ENCODE data around the gene SPACA4.
A peak's percentile ranks its signal among the peaks of the same experiment; 100 is the strongest.
"Not testable (repeated sequence)": the region's sequence is repeated elsewhere in the genome, so short reads cannot be mapped to it uniquely, and the experiment has no call there.

Gene SPACA4

DNA sequence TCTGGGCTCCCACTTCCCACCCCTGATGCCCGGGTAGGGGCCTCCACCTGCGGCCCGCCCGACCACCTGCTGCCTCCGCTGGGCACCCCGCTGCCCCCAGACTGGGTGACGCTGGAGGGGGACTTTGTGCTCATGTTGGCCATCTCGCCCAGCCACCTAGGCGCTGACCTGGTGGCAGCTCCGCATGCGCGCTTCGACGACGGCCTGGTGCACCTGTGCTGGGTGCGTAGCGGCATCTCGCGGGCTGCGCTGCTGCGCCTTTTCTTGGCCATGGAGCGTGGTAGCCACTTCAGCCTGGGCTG, 22.7 kb downstream of the SPACA4 start:
- no peak overlapping the region for H3K4me3 ChIP-seq (ENCODE audit: low read depth, low read length)
- DNase-seq (ENCODE audit: low read depth) = no peak
- in situ Hi-C loops (cut with HindIII; ENCODE audit: low sequenced_read_pairs) = no loop called here
- TF ChIP-seq, protein P1, sequence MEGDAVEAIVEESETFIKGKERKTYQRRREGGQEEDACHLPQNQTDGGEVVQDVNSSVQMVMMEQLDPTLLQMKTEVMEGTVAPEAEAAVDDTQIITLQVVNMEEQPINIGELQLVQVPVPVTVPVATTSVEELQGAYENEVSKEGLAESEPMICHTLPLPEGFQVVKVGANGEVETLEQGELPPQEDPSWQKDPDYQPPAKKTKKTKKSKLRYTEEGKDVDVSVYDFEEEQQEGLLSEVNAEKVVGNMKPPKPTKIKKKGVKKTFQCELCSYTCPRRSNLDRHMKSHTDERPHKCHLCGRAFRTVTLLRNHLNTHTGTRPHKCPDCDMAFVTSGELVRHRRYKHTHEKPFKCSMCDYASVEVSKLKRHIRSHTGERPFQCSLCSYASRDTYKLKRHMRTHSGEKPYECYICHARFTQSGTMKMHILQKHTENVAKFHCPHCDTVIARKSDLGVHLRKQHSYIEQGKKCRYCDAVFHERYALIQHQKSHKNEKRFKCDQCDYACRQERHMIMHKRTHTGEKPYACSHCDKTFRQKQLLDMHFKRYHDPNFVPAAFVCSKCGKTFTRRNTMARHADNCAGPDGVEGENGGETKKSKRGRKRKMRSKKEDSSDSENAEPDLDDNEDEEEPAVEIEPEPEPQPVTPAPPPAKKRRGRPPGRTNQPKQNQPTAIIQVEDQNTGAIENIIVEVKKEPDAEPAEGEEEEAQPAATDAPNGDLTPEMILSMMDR (IDR thresholded peaks at IDR 0.05; ENCODE audit: low read depth, low read length, missing control alignments) = no peak

DNA sequence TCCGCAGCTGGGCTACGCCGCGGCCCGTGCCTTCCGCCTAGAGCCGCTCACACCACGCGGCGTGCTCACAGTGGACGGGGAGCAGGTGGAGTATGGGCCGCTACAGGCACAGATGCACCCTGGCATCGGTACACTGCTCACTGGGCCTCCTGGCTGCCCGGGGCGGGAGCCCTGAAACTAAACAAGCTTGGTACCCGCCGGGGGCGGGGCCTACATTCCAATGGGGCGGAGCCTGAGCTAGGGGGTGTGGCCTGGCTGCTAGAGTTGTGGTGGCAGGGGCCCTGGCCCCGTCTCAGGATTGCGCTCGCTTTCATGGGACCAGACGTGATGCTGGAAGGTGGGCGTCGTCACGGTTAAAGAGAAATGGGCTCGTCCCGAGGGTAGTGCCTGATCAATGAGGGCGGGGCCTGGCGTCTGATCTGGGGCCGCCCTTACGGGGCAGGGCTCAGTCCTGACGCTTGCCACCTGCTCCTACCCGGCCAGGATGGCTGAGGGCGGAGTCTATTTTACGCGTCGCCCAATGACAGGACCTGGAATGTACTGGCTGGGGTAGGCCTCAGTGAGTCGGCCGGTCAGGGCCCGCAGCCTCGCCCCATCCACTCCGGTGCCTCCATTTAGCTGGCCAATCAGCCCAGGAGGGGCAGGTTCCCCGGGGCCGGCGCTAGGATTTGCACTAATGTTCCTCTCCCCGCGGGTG, 23.2 kb downstream of the SPACA4 start:
- no peak for DNase-seq (ENCODE audit: low read depth)
- in situ Hi-C loops (cut with HindIII; ENCODE audit: low sequenced_read_pairs) = no loop called here
- TF ChIP-seq, protein P1 (IDR thresholded peaks at IDR 0.05; ENCODE audit: low read depth, low read length, missing control alignments) = no peak
- H3K4me3 ChIP-seq (ENCODE audit: low read depth, low read length) = no peak overlapping the region

DNA sequence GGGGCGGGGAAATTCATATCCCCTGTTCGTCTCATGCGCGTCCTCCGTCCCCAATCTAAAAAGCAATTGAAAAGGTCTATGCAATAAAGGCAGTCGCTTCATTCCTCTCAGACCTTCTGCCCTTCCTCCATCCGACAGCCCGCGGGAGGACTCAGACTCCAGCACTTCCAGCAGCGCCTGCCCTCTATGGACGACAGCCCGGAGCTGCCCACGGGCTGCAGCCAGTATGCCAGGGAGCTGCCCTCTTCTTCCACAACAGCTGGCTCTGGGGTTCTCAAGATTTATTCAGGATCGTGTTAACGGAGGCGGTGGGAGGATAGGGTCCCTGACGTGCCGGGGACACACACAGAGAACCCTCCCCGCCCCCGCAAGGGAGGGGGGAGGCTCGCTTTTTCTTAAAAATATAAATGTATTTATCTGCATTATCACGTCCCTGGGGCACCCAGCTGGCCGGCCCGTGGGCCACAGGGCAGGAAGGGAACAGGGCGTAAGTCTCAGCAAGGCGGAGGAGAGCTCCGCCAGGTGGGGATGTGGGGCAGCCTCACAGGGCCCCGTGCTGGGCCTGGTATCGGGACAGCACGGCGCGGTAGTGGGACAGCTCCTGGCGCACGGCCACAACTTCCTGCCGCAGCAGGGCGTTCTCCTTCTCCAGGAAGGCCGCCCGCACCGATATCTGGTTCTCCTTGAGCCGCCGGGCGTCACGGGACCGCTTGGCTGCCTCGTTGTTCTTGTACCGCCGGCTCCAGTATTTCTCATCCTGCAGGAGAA, 23.9 kb downstream of the SPACA4 start:
- no peak overlapping the region for H3K4me3 ChIP-seq (ENCODE audit: low read depth, low read length)
- TF ChIP-seq, protein P1 (IDR thresholded peaks at IDR 0.05; ENCODE audit: low read depth, low read length, missing control alignments) = peak; percentile 21
- in situ Hi-C loops (cut with HindIII; ENCODE audit: low sequenced_read_pairs) = no loop called here
- no peak for DNase-seq (ENCODE audit: low read depth)

DNA sequence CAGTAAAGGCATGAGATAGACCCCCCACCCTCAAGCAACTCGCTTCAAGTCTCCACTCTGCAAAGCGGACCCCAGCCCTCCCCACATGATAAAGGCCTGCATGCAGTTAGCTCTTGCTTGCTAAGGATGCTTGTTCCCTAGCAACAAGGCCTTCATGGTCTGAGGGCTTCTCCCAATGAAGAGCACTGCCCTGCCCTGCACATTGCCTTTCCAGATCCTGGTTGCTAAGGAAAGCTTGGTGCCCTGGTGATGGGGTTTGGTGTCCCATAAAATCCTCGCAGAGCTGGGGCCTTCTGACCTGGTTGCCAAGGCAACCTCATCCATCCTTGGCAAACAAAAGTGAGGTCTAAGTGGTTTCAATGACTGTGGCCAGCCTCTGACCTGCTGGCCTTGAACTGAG, 24.7 kb downstream of the SPACA4 start:
- TF ChIP-seq, protein P1 (IDR thresholded peaks at IDR 0.05; ENCODE audit: low read depth, low read length, missing control alignments) = no peak
- no peak for DNase-seq (ENCODE audit: low read depth)
- H3K4me3 ChIP-seq (ENCODE audit: low read depth, low read length) = no peak overlapping the region
- in situ Hi-C loops (cut with HindIII; ENCODE audit: low sequenced_read_pairs) = no loop called here

DNA sequence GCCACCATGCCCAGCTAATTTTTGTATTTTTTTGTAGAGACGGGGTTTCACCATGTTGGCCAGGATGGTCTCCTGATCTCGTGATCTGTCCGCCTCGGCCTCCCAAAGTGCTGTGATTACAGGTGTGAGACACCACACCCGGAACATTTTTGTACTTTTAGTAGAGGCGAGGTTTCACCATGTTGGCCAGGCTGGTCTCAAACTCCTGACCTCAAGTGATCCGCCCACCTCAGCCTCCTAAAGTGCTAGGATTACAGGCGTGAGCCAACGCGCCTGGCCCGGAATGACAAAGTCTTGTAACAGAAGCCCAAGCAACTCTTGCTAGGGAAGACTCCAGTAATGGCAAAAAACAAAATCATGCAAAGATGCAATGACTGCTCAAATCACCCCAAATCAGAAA, 25.7 kb downstream of the SPACA4 start:
- in situ Hi-C loops (cut with HindIII; ENCODE audit: low sequenced_read_pairs) = not testable (repeated sequence)

DNA sequence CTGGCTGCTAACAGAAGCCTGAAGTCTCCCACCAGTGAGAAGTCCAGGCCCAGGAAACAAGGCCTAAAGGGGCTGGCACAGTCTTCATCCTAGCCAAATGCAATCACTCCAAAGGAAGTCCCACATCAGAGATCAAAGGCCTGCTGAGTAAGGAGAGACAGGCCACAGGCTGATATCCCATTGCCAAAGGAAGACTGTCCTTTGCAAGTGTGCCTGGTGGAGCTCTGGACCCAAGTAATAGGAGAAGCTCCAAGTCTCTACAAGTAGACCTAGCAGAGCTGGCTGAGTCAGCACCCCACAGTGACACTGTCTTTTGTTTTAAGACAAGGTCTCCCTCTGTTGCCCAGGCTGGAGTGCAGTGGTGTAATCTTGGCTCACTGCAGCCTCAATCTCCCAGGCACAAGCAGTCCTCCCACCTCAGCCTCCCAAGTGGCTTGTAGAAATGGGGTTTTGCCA, 26.2 kb downstream of the SPACA4 start:
- no peak for DNase-seq (ENCODE audit: low read depth)
- in situ Hi-C loops (cut with HindIII; ENCODE audit: low sequenced_read_pairs) = no loop called here
- no peak overlapping the region for H3K4me3 ChIP-seq (ENCODE audit: low read depth, low read length)
- TF ChIP-seq, protein P1 (IDR thresholded peaks at IDR 0.05; ENCODE audit: low read depth, low read length, missing control alignments) = no peak

More for the DNA sequence above, 25.7 kb downstream of the SPACA4 start:
- not testable (repeated sequence) for DNase-seq (ENCODE audit: low read depth); H3K4me3 ChIP-seq (ENCODE audit: low read depth, low read length)
